Suprapubic skin (tissue), 4 donors: ENCODE results near the gene ZMIZ2.

Experiments used
- POLR2A ChIP-seq, 2 donors: fragments of 450-650 bp; IDR thresholded peaks; one replicate each; pipeline ENCODE4 v1.6.1; 2017; ENCODE audit warnings: antibody characterized with exemption in 2 of 2, mild to moderate bottlenecking in 2 of 2, moderate library complexity in 2 of 2
- POLR2AphosphoS5 ChIP-seq, 3 donors: sonication (generic); formaldehyde crosslinking; IDR thresholded peaks; one replicate each; pipeline ENCODE4 v1.6.1; 2017; ENCODE audit warnings: antibody characterized with exemption in 3 of 3
- TF ChIP-seq, protein P1 (sequence below), 2 donors: fragments of 200-600 bp in 1 of 2; fragments of 450-650 bp in 1 of 2; sonication (generic) in 1 of 2; IDR thresholded peaks; one replicate each; pipeline ENCODE4 v1.5.1; 2016 to 2019; ENCODE audit warnings: antibody characterized with exemption in 2 of 2, mild to moderate bottlenecking in 1 of 2, moderate library complexity in 1 of 2

DNA sequence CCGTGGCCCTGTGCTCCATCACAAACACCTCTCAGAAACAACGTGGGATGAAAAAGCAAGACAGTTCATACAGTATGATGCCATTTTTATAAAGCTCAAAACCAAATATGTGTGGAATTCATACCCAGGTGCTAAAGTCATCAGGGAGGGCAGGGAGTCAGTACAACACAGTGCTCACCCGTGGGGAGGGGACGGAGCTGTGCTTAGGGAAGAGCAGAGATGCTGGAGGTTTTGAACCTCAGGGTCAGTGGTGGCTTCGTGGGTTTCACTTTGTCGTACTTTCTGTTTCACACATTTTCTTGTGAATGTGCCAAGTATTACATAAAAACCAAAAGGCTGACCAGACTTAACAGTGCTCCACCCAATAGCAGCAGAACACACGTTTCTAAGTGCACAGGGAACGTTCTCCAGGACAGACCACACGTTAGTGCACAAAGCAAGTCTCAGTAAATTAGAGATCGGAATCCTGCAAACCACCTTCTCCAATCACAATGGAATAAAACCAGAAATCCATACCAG lies 21.2 kb downstream of the ZMIZ2 start:
- TF ChIP-seq POLR2AphosphoS5 (IDR thresholded peaks at IDR 0.05): no peak
- TF ChIP-seq, protein P1, sequence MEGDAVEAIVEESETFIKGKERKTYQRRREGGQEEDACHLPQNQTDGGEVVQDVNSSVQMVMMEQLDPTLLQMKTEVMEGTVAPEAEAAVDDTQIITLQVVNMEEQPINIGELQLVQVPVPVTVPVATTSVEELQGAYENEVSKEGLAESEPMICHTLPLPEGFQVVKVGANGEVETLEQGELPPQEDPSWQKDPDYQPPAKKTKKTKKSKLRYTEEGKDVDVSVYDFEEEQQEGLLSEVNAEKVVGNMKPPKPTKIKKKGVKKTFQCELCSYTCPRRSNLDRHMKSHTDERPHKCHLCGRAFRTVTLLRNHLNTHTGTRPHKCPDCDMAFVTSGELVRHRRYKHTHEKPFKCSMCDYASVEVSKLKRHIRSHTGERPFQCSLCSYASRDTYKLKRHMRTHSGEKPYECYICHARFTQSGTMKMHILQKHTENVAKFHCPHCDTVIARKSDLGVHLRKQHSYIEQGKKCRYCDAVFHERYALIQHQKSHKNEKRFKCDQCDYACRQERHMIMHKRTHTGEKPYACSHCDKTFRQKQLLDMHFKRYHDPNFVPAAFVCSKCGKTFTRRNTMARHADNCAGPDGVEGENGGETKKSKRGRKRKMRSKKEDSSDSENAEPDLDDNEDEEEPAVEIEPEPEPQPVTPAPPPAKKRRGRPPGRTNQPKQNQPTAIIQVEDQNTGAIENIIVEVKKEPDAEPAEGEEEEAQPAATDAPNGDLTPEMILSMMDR (IDR thresholded peaks at IDR 0.05): no peak
- no peak for TF ChIP-seq POLR2A (IDR thresholded peaks at IDR 0.05)
